ACHN (cell line): ENCODE data around the gene SH3D21.

ENCODE experiments used
- DNase-seq: peaks from one replicate; pipeline ENCODE4 v3.0.0-alpha.2; 2015
- in situ Hi-C: cut with HindIII; loops from 2 replicates; pipeline ENCODE4 v1.10.0; 2017; ENCODE audit warnings: low sequenced_read_pairs, low pct_ligation_motif_present, low pct_unique_long_range_greater_than_20kb

SH3D21 gene

DNA sequence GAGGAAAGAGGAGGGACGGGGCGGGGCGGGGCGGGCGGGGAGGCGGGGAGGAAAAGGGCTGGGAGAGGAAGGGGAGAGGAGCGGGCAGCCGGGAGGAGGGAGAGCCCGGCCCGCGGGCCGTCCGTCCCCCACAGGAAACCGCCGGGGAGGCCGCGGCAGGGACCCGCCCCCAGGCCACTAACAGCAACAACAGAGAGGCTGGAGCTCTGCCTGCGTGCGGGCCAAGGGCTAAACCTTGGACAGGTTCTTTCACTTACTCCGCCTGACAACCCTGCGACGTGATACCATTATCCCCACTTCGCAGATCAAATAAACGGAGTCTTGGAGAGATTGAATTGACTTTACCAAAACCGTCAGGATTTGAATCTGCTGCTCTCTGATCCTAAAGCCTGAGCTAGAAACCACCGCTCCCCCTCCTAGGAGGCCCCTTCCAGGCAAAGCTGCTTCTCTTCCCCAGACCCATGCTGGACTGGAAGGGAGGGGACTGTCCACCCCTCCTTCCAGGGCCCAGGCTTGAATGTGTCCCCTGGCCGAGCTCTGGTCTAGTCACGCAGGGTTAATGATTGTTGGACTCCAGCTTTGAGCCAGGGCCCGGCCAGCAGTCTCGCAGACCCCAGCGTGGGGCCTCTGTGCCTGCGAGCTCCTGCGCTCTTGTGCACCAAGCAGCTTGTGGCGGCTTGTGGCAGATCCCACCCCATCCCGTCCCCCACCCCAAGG, 17.6 kb downstream of the SH3D21 start, which contains the start of gene EVA1B:
Gene EVA1B, minus strand, starts transcription at position 10 of the 717 bp plus-strand sequence. CDS start 608 bp downstream, outside the sequence.
- DNase-seq = peak; percentile 74
- in situ Hi-C loops = no loop called here

GRCh38 chr1:36324353-36324703, 18.2 kb downstream of the SH3D21 start:
- in situ Hi-C loops = no loop called here
- no peak for DNase-seq

DNA sequence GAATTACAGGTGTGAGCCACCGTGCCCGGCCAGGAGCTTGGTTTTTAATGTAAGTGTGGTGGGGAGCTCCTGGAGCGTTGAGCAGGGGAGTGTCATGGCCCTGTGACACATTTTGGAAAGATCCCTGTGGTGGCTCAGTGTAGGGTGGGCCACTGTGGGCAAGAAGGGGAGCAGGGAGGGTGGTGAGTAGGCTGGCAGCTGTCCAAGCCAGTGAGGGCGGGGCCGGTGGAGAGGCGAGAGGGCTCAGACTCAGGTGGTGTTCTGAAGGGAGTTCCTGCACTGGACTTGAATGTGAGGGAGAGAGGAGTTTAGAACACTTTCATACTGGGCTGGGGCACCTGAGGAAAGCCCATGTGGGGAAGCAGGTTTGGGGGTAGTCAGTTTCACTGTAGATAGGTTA, 20.3 kb downstream of the SH3D21 start:
- no peak for DNase-seq
- in situ Hi-C loops = no loop called here

GRCh38 chr1:36327421-36328087, 21.4 kb downstream of the SH3D21 start:
- no peak for DNase-seq
- in situ Hi-C loops = no loop called here

DNA sequence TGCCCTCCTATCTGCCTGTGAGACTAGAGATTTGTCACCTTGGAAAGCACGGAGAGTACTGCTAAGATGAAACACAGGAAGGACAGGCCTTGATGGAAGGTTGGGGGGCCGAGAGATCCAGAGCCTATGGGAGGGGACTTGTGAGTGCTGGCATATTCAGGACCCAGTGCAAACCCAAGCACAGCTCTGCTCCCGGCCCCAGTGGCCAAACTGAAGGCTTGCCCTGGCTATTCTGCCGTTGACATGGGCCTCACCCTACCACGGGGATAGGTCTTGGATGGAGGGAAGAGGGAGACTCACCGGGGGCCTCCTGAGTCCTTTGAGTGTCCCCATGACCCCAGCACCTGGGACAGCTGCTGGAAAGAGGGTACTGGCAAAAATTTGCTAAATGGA, 21.9 kb downstream of the SH3D21 start:
- in situ Hi-C loops = no loop called here
- no peak for DNase-seq

GRCh38 chr1:36328713-36329112, 22.5 kb downstream of the SH3D21 start:
- in situ Hi-C loops = no loop called here
- DNase-seq = no peak

- in situ Hi-C loops = no loop called here
- no peak for DNase-seq
Observed at GRCh38 chr1:36329817-36330216, 23.6 kb downstream of the SH3D21 start.

GRCh38 chr1:36330940-36331339, 24.8 kb downstream of the SH3D21 start:
- in situ Hi-C loops = no loop called here
- DNase-seq = no peak

GRCh38 chr1:36337830-36338229, 31.7 kb downstream of the SH3D21 start:
- no peak for DNase-seq
- in situ Hi-C loops = no loop called here

DNA sequence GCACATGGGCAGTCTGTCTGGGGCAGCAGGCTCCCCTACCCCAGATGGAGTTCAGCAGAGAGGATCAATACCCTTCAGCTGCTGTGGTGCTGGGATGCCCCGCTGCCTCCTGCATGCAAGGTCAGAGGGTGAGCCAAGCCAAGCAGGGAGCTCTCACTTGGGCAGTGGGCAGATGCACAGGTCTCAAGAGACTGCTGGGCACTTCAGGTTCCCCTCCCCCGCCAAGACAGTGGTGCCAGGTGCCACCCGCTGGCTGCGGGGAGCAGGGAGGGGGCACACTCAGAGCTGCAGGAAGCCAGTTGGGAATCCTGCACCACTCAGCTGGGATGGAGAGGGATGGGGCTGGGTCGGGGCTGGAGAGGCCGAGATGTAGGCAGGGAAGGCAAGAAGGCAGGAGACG, 33.0 kb downstream of the SH3D21 start:
- no peak for DNase-seq
- in situ Hi-C loops = no loop called here

GRCh38 chr1:36339615-36340014, 33.4 kb downstream of the SH3D21 start:
- no peak for DNase-seq
- in situ Hi-C loops = no loop called here

DNA sequence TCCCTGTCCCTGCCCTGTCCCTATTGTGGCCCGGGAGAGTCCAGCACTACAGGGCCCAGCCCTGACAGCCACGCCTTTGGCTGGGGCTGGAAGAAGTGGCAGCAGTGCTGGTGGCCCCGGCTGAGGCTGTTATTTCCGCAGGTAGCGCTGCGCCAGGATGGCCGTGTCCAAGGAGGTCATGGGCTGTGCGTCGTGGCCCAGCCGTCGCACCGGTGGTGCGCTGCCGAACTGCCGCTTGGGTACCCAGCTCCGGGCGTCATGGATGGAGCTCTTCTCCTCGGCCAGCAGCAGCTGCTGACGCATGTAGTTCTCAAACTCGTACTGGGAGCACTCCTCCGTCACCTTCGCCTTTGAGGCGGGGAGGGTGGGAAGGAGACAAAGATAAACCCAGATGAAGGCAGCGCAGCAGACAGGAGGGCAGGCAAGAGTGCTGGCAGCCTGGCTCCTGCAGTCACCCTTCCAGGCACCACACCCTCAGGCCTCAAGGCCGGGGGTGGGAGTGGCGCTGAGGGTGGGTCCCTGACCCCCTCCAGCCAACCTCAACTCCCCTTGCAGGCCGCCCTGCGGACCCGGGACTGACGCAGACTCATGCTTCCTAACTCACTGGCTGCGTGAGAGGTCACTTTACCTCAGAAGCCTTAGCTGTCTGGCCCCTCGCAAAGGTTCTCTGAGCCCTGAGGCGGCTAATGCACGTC, 35.6 kb downstream of the SH3D21 start:
- DNase-seq = no peak
- in situ Hi-C loops = no loop called here

DNA sequence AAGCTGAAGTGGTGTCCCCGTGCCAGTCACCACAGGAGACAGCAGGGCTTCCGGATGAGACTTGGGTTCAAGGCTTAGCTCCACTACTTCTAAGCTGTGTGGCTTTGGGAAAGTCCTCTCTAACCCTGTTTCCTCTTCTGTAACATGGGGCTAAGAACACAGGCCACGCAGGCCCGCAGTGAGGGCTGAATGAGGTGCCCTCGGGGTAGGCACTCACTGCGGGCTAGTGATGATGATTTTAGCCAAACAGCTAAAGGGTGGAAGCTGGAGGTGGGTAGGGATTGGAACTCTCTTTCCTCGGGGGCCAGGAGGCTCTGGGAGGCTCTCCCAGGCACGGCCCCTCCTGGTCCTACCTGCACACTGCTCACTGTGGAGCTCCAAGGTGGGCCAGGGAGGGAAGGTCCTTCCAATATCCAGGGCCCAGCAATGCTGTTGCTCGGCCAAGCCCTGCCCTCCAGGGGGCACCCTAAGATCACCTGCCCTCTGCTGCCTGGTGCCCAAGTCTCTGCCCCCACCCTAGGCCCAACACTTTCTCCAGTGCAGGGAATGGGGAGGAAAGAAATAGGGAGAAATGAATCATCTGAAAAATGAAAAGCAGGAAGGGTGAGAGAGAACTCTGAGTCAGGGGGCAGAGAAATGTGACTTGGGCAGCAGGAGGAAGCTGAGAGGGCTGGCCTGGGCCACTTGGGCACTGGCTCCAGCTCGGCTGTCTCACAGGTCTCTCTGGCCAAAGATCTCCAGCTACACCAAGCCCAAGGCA, 36.4 kb downstream of the SH3D21 start:
- in situ Hi-C loops = no loop called here
- peak; percentile 76 for DNase-seq

GRCh38 chr1:36343651-36344394, 37.7 kb downstream of the SH3D21 start:
- no peak for DNase-seq
- in situ Hi-C loops = no loop called here

GRCh38 chr1:36344395-36344680, 38.2 kb downstream of the SH3D21 start:
- in situ Hi-C loops = no loop called here
- no peak for DNase-seq

DNA sequence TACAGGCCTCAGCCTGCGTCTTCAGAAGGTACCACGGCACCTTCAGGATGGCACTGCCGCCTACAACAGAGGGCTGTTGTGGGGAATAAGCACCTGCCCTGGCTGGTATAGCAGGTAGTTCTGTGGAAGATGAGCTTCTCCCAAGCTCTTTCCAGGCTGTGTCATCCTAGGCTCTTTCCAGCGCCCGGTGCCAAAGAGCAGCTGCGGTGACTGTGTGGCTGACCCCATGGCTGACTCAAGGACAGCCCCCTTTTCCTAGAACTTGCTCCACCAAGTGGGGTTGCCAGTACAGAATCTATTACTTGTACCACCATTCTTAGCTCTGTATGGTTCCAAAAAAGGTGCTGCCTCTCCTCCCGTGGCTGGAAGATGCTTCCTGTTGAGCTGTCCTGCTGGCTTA, 39.2 kb downstream of the SH3D21 start:
- no peak for DNase-seq
- in situ Hi-C loops = no loop called here

DNA sequence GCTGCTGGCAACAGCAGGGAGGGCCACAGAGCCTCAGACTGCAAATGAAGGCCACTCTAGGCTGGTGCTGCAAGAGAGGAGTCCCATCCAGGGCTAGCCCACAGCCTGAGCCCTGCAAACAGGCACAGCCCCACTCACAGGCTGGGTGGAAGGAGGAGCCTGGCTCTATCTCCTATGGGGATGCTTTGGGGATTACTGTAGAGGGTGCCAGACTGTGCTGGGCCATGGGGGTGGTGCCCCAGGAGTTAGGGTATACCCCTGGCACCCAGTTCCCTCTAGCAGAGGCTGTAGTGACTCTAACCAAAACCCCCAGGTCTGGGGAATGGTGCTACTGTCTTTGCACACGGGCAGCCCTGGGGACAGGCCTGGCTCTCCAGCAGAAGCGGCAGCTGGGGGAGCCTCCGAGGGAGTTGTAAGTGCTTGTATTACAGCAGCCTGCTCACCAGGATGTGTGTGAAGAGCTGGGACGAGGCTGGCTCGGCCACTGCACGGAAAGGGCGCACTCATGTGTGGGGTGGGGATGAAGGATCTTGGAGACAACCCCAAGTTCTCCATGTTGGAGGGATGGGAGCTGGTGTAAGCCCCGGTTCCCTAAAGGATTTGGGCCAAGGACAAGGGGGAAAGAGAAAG, 40.7 kb downstream of the SH3D21 start:
- no peak for DNase-seq
- in situ Hi-C loops = no loop called here

DNA sequence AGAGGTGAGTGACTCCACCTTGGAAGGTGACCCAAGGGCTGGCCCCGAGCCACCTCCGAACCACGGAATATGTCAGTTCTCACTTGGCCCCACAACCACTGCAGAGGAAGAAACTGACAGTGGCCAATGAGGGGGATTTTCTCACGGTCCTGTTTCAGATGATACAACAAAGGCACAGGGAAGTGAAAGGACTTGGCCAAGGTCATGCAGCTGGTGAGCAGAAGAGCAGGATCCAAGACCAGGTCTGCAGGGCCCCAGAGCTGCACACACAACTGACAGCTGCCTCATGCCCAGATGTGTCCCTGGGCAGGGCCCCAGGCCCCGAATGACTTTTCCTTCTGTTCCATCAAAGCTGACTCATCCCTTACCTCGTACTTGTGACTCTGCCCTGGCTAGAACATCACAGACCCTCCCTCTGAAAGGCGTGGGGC, 43.1 kb downstream of the SH3D21 start:
- in situ Hi-C loops = no loop called here
- DNase-seq = no peak
